Measurements from ENCODE around the gene C2orf92. TPM values are rescaled to one million over a fixed set of nuclear protein-coding genes. Genes with fewer than 3 reads are reported as not detected.

The C2orf92 gene
- total and polyA plus RNA-seq, 12 donors, result 0.83 to 25.4 (median 2.9) TPM

- Histone ChIP-seq H3K36me3 (peaks cover 0 to 38% (median 0%) of the 10 kb centered on the region in 9 donors), H3K9me3 (no peaks in the 10 kb centered on the region), H3K4me3 (no peak overlapping the region), H3K27ac (no peak overlapping the region), H3K4me1 (peaks cover 0 to 47% (median 17%) of the 10 kb centered on the region in 9 donors), H3K27me3 (no peaks in the 10 kb centered on the region)
- intact Hi-C loops (cut with DNase I), result loop anchor here in 1 of 10 donors (5.0 kb wide), 1 partner anchor 38 kb away; the partner anchor contains the start of gene ZAP70
- no peak for ATAC-seq
- WGBS, 2 donors, result 98% methylated on average over 4 of the region's 4 CpGs
- no peak for TF ChIP-seq CTCF (IDR thresholded peaks at IDR 0.05)
- DNase-seq, result no peak
Observed at GRCh38 chr2:97750017-97750416, 80.5 kb downstream of the C2orf92 start.

GRCh38 chr2:97751752-97752151 lies 82.2 kb downstream of the C2orf92 start:
- H3K4me3 ChIP-seq, result no peak overlapping the region
- DNase-seq (no peak), ATAC-seq (peak in 7 of 8 donors; percentile 16 to 79 (median 69))
- H3K4me1 ChIP-seq, result peaks cover 0 to 62% (median 20%) of the 10 kb centered on the region in 9 donors
- H3K27ac ChIP-seq, result peak overlapping the region in 2 of 10 donors; percentile 30 to 39
- no peaks in the 10 kb centered on the region for H3K9me3 ChIP-seq
- H3K36me3 ChIP-seq, result peaks cover 0 to 55% (median 8%) of the 10 kb centered on the region in 9 donors
- H3K27me3 ChIP-seq, result no peaks in the 10 kb centered on the region
- WGBS, 2 donors, result 19 to 34% methylated on average over 3 of the region's 3 CpGs
- intact Hi-C loops (cut with DNase I), result loop anchor here in 1 of 10 donors (5.0 kb wide), 1 partner anchor 39 kb away; the partner anchor contains the start of gene ZAP70
- no peak for TF ChIP-seq CTCF (IDR thresholded peaks at IDR 0.05)

Other genes with a start within 250 kb of the C2orf92 start
- 1 to 10 TPM; 2.2 to 6.7 (median 4.1) TPM for gene ANKRD36B, start 79.8 kb upstream of the C2orf92 start, total RNA-seq
- 10 to 100 TPM in 1 of 2 donors, under 1 TPM in 1; 0.80 to 20.5 TPM for gene ANKRD36B, start 79.8 kb upstream of the C2orf92 start, polyA plus RNA-seq
- 1,000 to 10,000 TPM in 9 of 10 donors, 100 to 1,000 TPM in 1; 886 to 1,398 (median 1,288) TPM for gene COX5B, start 23.7 kb upstream of the C2orf92 start, total RNA-seq
- 1,000 to 10,000 TPM; 1,705 to 5,403 TPM for gene COX5B, start 23.7 kb upstream of the C2orf92 start, polyA plus RNA-seq
- 10 to 100 TPM; 62.8 to 78.1 (median 71.4) TPM for gene ACTR1B, start 5.7 kb upstream of the C2orf92 start, total RNA-seq
- 10 to 100 TPM; 43.4 to 87.5 TPM for gene ACTR1B, start 5.7 kb upstream of the C2orf92 start, polyA plus RNA-seq
- 1 to 10 TPM in 3 of 10 donors, under 1 TPM in 7; 0.42 to 8.7 (median 0.67) TPM for gene ZAP70, start 43.9 kb downstream of the C2orf92 start, total RNA-seq
- gene ZAP70, start 43.9 kb downstream of the C2orf92 start, polyA plus RNA-seq, result 1 to 10 TPM in 1 of 2 donors, under 1 TPM in 1; 0.61 to 1.3 TPM